SU-DHL-6 (cell line): ENCODE results near the gene VPS4A.

ENCODE experiments used
- EZH2phosphoT487 ChIP-seq: fragments of 200-600 bp; sonication (generic), shearing (Covaris generic); conservative IDR thresholded peaks from 2 replicates; pipeline ENCODE4 v1.6.1; 2018; ENCODE audit warnings: mild to moderate bottlenecking, antibody characterized with exemption, low read length, moderate library complexity, mixed read lengths
- TF ChIP-seq, protein P1 (sequence below): fragments of 200-600 bp; sonication (generic); IDR thresholded peaks from one replicate; pipeline ENCODE4 v1.5.1; 2017; ENCODE audit warnings: antibody characterized with exemption, mild to moderate bottlenecking, low read length, moderate library complexity; ENCODE audit not compliant: insufficient read depth, poor library complexity, severe bottlenecking

DNA sequence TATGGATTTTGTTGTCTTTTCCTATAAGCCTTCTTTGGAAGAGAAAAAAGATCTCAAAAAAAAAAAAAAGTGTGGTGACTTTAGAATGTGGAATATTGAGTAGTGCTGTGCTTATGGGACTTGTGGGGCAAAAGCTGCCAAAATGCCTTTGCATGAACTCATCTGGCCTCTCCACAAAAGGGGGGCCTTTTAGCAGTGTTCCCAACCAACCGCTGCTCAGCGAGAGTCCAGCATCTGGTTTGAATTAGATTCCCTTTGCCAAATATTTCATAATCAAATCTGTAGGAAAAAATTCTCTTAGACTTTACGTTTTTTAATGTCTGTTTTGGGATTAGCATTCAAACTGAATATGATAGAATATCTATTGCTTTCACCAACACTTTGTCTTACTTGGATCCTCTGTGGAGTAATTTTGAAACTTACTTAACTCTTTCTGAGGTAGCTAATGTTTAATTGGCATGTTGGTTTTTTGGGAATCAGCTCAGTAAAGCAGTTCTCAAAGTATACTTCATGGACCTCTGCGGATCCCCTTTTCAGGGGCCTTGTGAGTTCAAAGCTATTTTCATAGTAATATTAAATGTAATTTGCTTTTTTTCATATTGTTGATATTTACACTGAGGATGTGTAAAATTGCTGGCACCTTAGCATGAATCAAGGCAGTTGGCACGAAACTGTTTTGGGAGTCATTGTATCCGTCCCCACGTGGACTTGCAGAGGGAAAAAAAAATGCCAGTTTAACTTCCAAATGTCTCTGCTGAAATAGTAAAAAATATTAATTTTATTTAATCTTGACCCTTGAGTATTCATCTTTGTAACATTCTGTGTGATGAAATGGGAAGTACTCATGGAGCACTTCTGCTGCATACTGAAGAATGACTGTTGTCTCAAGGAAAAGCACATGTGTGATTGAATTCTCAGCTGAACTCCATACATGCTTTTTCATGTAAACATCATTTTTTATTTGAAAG lies 34.7 kb upstream of the VPS4A start:
- TF ChIP-seq, protein P1, sequence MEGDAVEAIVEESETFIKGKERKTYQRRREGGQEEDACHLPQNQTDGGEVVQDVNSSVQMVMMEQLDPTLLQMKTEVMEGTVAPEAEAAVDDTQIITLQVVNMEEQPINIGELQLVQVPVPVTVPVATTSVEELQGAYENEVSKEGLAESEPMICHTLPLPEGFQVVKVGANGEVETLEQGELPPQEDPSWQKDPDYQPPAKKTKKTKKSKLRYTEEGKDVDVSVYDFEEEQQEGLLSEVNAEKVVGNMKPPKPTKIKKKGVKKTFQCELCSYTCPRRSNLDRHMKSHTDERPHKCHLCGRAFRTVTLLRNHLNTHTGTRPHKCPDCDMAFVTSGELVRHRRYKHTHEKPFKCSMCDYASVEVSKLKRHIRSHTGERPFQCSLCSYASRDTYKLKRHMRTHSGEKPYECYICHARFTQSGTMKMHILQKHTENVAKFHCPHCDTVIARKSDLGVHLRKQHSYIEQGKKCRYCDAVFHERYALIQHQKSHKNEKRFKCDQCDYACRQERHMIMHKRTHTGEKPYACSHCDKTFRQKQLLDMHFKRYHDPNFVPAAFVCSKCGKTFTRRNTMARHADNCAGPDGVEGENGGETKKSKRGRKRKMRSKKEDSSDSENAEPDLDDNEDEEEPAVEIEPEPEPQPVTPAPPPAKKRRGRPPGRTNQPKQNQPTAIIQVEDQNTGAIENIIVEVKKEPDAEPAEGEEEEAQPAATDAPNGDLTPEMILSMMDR = no peak
- no peak for TF ChIP-seq EZH2phosphoT487
